Liver (tissue), 3 donors: ENCODE results near the gene FOXJ2.

Source experiments
- EGR1 ChIP-seq, 2 donors: IDR thresholded peaks; 2 replicates each; pipeline ENCODE4 v1.6.1; 2016 to 2018; ENCODE audit warnings: antibody characterized with exemption in 2 of 2, low read depth in 2 of 2
- HNF4A ChIP-seq, 2 donors: conservative IDR thresholded peaks; 2 replicates each; pipeline ENCODE4 v1.6.1; 2016; ENCODE audit warnings: antibody characterized with exemption in 2 of 2, mild to moderate bottlenecking in 2 of 2
- JUND ChIP-seq, 2 donors: IDR thresholded peaks; 2 replicates each; pipeline ENCODE4 v1.6.1; 2016; ENCODE audit warnings: antibody characterized with exemption in 2 of 2
- RAD21 ChIP-seq, 2 donors: IDR thresholded peaks; 2 replicates each; pipeline ENCODE4 v1.6.1; 2016; ENCODE audit warnings: antibody characterized with exemption in 2 of 2, mild to moderate bottlenecking in 2 of 2
- YY1 ChIP-seq: IDR thresholded peaks from 2 replicates; pipeline ENCODE4 v1.6.1; 2016; ENCODE audit warnings: antibody characterized with exemption, mild to moderate bottlenecking
- TF ChIP-seq, protein P1 (sequence below): fragments of 150-350 bp; IDR thresholded peaks from 2 replicates; pipeline ENCODE4 v1.5.1; 2017; ENCODE audit warnings: improper control_type of control experiment, low read depth, low read length; ENCODE audit not compliant: missing input control
- TF ChIP-seq, protein P2 (sequence below): IDR thresholded peaks from 2 replicates; pipeline ENCODE4 v1.6.1; 2016; ENCODE audit warnings: antibody characterized with exemption, mild to moderate bottlenecking
- donor health status: healthy.
- donor health status: healthy.

DNA sequence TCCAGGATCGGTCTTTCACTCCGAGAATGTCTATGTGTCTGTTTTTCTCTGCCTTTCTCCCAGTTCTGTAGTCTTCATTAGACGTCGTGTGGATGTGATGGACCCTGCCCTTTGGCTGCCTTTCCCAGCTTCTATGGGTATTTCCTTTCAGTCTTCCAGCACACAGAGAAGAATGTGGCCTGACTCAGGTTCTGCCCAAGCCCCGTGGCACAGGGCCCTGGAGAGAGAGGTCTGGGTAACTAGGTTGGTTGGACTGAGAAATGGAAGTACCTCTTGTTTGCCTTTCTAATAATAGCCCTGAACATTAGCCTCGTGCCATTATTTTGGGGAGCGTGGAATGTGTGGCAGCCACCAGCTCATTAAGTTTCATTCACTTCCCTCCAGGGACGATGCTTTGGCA is 3.8 kb downstream of the FOXJ2 start:
- TF ChIP-seq, protein P1, sequence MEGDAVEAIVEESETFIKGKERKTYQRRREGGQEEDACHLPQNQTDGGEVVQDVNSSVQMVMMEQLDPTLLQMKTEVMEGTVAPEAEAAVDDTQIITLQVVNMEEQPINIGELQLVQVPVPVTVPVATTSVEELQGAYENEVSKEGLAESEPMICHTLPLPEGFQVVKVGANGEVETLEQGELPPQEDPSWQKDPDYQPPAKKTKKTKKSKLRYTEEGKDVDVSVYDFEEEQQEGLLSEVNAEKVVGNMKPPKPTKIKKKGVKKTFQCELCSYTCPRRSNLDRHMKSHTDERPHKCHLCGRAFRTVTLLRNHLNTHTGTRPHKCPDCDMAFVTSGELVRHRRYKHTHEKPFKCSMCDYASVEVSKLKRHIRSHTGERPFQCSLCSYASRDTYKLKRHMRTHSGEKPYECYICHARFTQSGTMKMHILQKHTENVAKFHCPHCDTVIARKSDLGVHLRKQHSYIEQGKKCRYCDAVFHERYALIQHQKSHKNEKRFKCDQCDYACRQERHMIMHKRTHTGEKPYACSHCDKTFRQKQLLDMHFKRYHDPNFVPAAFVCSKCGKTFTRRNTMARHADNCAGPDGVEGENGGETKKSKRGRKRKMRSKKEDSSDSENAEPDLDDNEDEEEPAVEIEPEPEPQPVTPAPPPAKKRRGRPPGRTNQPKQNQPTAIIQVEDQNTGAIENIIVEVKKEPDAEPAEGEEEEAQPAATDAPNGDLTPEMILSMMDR = no peak
- TF ChIP-seq EGR1 (IDR thresholded peaks at IDR 0.05; ENCODE audit: low read depth in 2 of 2) (no peak), RAD21 (IDR thresholded peaks at IDR 0.05) (no peak), HNF4A (conservative IDR thresholded peaks at IDR 0.05) (peak in 1 of 2 donors; percentile 17), YY1 (no peak), JUND (IDR thresholded peaks at IDR 0.05) (no peak)
- TF ChIP-seq, protein P2, sequence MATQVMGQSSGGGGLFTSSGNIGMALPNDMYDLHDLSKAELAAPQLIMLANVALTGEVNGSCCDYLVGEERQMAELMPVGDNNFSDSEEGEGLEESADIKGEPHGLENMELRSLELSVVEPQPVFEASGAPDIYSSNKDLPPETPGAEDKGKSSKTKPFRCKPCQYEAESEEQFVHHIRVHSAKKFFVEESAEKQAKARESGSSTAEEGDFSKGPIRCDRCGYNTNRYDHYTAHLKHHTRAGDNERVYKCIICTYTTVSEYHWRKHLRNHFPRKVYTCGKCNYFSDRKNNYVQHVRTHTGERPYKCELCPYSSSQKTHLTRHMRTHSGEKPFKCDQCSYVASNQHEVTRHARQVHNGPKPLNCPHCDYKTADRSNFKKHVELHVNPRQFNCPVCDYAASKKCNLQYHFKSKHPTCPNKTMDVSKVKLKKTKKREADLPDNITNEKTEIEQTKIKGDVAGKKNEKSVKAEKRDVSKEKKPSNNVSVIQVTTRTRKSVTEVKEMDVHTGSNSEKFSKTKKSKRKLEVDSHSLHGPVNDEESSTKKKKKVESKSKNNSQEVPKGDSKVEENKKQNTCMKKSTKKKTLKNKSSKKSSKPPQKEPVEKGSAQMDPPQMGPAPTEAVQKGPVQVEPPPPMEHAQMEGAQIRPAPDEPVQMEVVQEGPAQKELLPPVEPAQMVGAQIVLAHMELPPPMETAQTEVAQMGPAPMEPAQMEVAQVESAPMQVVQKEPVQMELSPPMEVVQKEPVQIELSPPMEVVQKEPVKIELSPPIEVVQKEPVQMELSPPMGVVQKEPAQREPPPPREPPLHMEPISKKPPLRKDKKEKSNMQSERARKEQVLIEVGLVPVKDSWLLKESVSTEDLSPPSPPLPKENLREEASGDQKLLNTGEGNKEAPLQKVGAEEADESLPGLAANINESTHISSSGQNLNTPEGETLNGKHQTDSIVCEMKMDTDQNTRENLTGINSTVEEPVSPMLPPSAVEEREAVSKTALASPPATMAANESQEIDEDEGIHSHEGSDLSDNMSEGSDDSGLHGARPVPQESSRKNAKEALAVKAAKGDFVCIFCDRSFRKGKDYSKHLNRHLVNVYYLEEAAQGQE = no peak
